ENCODE data around the gene ZBTB7C. TPM values are rescaled to one million over a fixed set of nuclear protein-coding genes. Genes with fewer than 3 reads are reported as not detected.
A peak's percentile ranks its signal among the peaks of the same experiment; 100 is the strongest.
"Not testable (repeated sequence)": the region's sequence is repeated elsewhere in the genome, so short reads cannot be mapped to it uniquely, and the experiment has no call there.

The ZBTB7C gene
- total RNA-seq (2014; rRNA removed) = 0.06 and 0.17 TPM in 2 replicates
- 0.13 TPM for polyA plus RNA-seq (2012)

GRCh38 chr18:48408727-48409590, at the start of gene ZBTB7C:
ZBTB7C (minus strand) TSS chr18:48409383.
- DNase-seq (ENCODE audit: low read depth) = no peak

GRCh38 chr18:48456838-48457237, 47.7 kb upstream of the ZBTB7C start:
- no peak for DNase-seq (ENCODE audit: low read depth)

GRCh38 chr18:48455555-48456478, 46.6 kb upstream of the ZBTB7C start:
- DNase-seq (ENCODE audit: low read depth) = peak; percentile 93

GRCh38 chr18:48454261-48454757, 45.1 kb upstream of the ZBTB7C start:
- no peak for DNase-seq (ENCODE audit: low read depth)

- DNase-seq (ENCODE audit: low read depth) = no peak
Measured at GRCh38 chr18:48453330-48454066, 44.3 kb upstream of the ZBTB7C start.

- DNase-seq (ENCODE audit: low read depth) = no peak
Measured at GRCh38 chr18:48452861-48453323, 43.7 kb upstream of the ZBTB7C start.

GRCh38 chr18:48450685-48451084, 41.5 kb upstream of the ZBTB7C start:
- DNase-seq (ENCODE audit: low read depth) = no peak

GRCh38 chr18:48446582-48447225, 37.5 kb upstream of the ZBTB7C start:
- peak; percentile 68 for DNase-seq (ENCODE audit: low read depth)

GRCh38 chr18:48445540-48445939, 36.4 kb upstream of the ZBTB7C start:
- peak; percentile 76 for DNase-seq (ENCODE audit: low read depth)

- peak; percentile 19 for DNase-seq (ENCODE audit: low read depth)
Measured at GRCh38 chr18:48442761-48443160, 33.6 kb upstream of the ZBTB7C start.

GRCh38 chr18:48441405-48441881, 32.3 kb upstream of the ZBTB7C start:
- DNase-seq (ENCODE audit: low read depth) = no peak

- DNase-seq (ENCODE audit: low read depth) = no peak
Measured at GRCh38 chr18:48440924-48441323, 31.7 kb upstream of the ZBTB7C start.

- DNase-seq (ENCODE audit: low read depth) = no peak
Measured at GRCh38 chr18:48436907-48437306, 27.7 kb upstream of the ZBTB7C start.

GRCh38 chr18:48434382-48434781, 25.2 kb upstream of the ZBTB7C start:
- DNase-seq (ENCODE audit: low read depth) = not testable (repeated sequence)

- DNase-seq (ENCODE audit: low read depth) = no peak
Measured at GRCh38 chr18:48433541-48433940, 24.4 kb upstream of the ZBTB7C start.

- DNase-seq (ENCODE audit: low read depth) = no peak
Measured at GRCh38 chr18:48430150-48430549, 21.0 kb upstream of the ZBTB7C start.

- peak; percentile 96 for DNase-seq (ENCODE audit: low read depth)
Measured at GRCh38 chr18:48428475-48429177, 19.4 kb upstream of the ZBTB7C start.

- no peak for DNase-seq (ENCODE audit: low read depth)
Measured at GRCh38 chr18:48422947-48423378, 13.8 kb upstream of the ZBTB7C start.

GRCh38 chr18:48419277-48420022, 10.3 kb upstream of the ZBTB7C start:
- no peak for DNase-seq (ENCODE audit: low read depth)

Measured in LHCN-M2 (cell line).